Mucosa of rectum (tissue), 2 donors: ENCODE results near the gene LSAMP.

Experiments
- H3K27ac ChIP-seq, 2 donors: one replicate each; pipeline ENCODE4 v1.7.0; 2013; ENCODE audit warnings: inconsistent platforms in 2 of 2, low read depth in 2 of 2, low read length in 2 of 2
- H3K27me3 ChIP-seq, 2 donors: one replicate each; pipeline ENCODE4 v1.7.0; 2013; ENCODE audit warnings: low read length in 2 of 2; ENCODE audit not compliant: control insufficient read depth in 2 of 2, insufficient read depth in 2 of 2
- H3K36me3 ChIP-seq, 2 donors: one replicate each; pipeline ENCODE4 v1.7.0; 2013; ENCODE audit warnings: low read length in 2 of 2; ENCODE audit not compliant: control insufficient read depth in 2 of 2, insufficient read depth in 2 of 2
- H3K4me1 ChIP-seq, 2 donors: one replicate each; pipeline ENCODE4 v1.7.0; 2013; ENCODE audit warnings: low read length in 2 of 2, mild to moderate bottlenecking in 1 of 2; ENCODE audit not compliant: control insufficient read depth in 2 of 2, insufficient read depth in 2 of 2
- H3K4me3 ChIP-seq, 2 donors: one replicate each; pipeline ENCODE4 v1.7.0; 2013; ENCODE audit warnings: low read length in 2 of 2
- H3K9ac ChIP-seq, 2 donors: one replicate each; pipeline ENCODE4 v1.7.0; 2013; ENCODE audit warnings: low read length in 2 of 2, low read depth in 1 of 2, mild to moderate bottlenecking in 1 of 2
- H3K9me3 ChIP-seq, 2 donors: one replicate each; pipeline ENCODE4 v1.7.0; 2013; ENCODE audit warnings: low read length in 2 of 2; ENCODE audit not compliant: control insufficient read depth in 2 of 2
- donor health status: healthy.
- donor health status: Normal muscosa, but diverticular disease.

The LSAMP gene

GRCh38 chr3:115975353-115975752 is 469.9 kb downstream of the LSAMP start:
- no peak overlapping the region for H3K27ac ChIP-seq
- no peaks in the 10 kb centered on the region for H3K27me3 ChIP-seq
- H3K36me3 ChIP-seq, result no peaks in the 10 kb centered on the region
- H3K9me3 ChIP-seq, result no peaks in the 10 kb centered on the region
- H3K4me1 ChIP-seq, result no peaks in the 10 kb centered on the region
- H3K9ac ChIP-seq, result no peak overlapping the region
- no peak overlapping the region for H3K4me3 ChIP-seq

DNA sequence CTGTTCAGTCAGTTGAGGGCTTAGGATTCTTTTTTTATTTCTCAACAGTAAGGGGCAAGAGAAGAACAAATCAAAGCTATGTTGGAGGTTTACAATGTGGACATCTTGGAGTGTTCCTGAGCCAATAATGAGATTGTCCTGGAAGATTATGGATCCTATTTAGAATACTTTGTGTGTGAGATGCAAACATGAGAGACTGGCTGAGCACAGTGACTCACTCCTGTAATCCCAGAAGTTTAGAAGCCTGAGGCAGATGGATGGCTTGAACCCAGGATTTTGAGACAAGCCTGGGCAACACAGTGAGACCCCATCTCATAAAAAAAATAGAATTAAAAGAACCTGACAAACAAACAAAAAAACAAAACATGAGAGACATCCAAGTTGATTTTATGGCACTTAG is 470.3 kb downstream of the LSAMP start:
- Histone ChIP-seq H3K4me3 (no peak overlapping the region), H3K4me1 (no peaks in the 10 kb centered on the region), H3K27me3 (no peaks in the 10 kb centered on the region), H3K36me3 (no peaks in the 10 kb centered on the region), H3K9ac (no peak overlapping the region), H3K9me3 (no peaks in the 10 kb centered on the region), H3K27ac (no peak overlapping the region)

- no peaks in the 10 kb centered on the region for H3K9me3 ChIP-seq
- no peak overlapping the region for H3K27ac ChIP-seq
- no peaks in the 10 kb centered on the region for H3K27me3 ChIP-seq
- H3K4me3 ChIP-seq, result no peak overlapping the region
- no peaks in the 10 kb centered on the region for H3K4me1 ChIP-seq
- no peak overlapping the region for H3K9ac ChIP-seq
- H3K36me3 ChIP-seq, result no peaks in the 10 kb centered on the region
Measured at GRCh38 chr3:115968871-115969270, 476.4 kb downstream of the LSAMP start.

DNA sequence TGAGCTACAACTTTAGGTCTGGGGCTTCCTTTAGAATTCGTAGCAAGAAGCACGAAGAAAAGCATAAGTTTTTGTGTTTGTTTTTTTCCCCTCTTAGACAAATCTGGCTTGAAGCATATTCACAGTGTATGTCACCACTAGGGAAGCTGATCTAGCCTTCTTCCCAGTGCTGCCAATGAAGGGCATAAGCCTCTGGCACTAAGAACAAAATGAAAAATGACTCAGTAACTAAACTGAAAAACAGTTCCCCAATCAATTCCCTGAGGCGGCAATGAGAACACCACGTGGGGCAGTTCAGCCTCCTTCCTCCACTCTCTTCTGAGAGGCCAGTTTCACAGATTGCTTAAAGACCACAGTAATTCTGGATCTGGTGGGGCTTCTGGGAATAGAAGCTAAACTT is 483.9 kb downstream of the LSAMP start:
- Histone ChIP-seq H3K9me3 (no peaks in the 10 kb centered on the region), H3K4me3 (no peak overlapping the region), H3K9ac (no peak overlapping the region), H3K4me1 (no peaks in the 10 kb centered on the region), H3K27me3 (no peaks in the 10 kb centered on the region), H3K36me3 (no peaks in the 10 kb centered on the region), H3K27ac (no peak overlapping the region)

- Histone ChIP-seq H3K4me1 (no peaks in the 10 kb centered on the region), H3K27me3 (no peaks in the 10 kb centered on the region), H3K4me3 (no peak overlapping the region), H3K9me3 (no peaks in the 10 kb centered on the region), H3K27ac (no peak overlapping the region), H3K9ac (no peak overlapping the region), H3K36me3 (no peaks in the 10 kb centered on the region)
Measured at GRCh38 chr3:115960799-115961198, 484.5 kb downstream of the LSAMP start.

DNA sequence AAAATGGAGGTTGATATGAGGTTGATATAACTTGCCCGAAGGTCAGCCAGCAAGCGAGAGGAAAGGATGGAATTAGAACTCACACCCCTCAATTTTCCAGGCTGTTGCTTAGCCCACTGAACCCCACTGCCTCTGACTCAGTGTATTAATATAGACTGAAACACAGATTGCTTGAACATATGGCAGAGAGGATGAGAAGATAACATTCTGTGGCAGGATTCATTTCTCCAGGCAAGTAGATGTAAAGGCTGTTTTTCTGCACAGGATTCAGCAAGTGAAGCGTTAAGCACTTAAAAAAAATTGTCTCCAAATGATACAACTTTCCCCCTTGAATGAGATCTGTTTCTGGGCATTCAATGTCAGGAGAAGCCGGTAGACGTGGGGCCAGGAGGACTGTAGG is 486.8 kb downstream of the LSAMP start:
- no peak overlapping the region for H3K27ac ChIP-seq
- no peak overlapping the region for H3K9ac ChIP-seq
- no peaks in the 10 kb centered on the region for H3K36me3 ChIP-seq
- no peaks in the 10 kb centered on the region for H3K4me1 ChIP-seq
- no peaks in the 10 kb centered on the region for H3K9me3 ChIP-seq
- no peak overlapping the region for H3K4me3 ChIP-seq
- H3K27me3 ChIP-seq, result no peaks in the 10 kb centered on the region

DNA sequence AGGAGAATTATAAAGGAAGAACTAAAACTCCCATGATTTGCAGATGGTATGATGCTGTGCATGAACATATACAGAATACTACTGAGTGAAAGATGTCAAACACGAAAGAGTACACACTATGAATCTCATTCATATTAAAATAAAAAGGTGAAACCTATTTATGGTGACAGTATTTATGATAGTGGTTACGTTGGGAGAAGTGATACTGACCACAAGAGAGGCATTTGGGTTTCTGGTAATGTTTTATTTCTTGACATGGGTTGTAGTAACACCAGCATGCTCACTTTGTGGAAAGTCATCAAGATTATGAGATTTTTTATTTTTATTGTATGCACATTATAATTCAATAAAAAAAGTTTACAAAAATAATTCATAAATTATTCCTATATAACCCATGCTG is 498.0 kb downstream of the LSAMP start:
- H3K4me1 ChIP-seq, result no peaks in the 10 kb centered on the region
- H3K36me3 ChIP-seq, result no peaks in the 10 kb centered on the region
- H3K9me3 ChIP-seq, result no peaks in the 10 kb centered on the region
- no peaks in the 10 kb centered on the region for H3K27me3 ChIP-seq
- H3K27ac ChIP-seq, result no peak overlapping the region
- no peak overlapping the region for H3K4me3 ChIP-seq
- H3K9ac ChIP-seq, result no peak overlapping the region

DNA sequence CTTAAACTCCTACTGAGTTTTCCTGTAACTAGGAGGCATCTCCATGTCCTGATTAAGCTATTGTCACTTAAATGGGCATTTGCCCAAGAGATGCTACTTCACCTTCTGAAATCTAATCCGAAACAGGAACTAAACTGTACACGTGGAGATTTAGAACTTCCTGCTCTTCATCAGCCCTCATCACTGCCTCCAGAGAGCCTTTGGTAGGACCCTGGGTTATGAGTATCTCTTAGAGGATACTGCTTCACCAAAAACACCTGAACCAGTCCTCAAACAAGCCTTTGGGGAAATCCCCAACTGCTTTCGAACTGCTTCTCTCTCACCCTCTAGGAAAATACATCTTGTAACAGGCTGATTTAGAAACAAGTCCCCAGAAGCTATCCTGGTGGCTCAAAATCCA is 501.7 kb downstream of the LSAMP start:
- Histone ChIP-seq H3K36me3 (no peaks in the 10 kb centered on the region), H3K27me3 (no peaks in the 10 kb centered on the region), H3K4me1 (no peaks in the 10 kb centered on the region), H3K4me3 (no peak overlapping the region), H3K9ac (no peak overlapping the region), H3K27ac (no peak overlapping the region), H3K9me3 (no peaks in the 10 kb centered on the region)

DNA sequence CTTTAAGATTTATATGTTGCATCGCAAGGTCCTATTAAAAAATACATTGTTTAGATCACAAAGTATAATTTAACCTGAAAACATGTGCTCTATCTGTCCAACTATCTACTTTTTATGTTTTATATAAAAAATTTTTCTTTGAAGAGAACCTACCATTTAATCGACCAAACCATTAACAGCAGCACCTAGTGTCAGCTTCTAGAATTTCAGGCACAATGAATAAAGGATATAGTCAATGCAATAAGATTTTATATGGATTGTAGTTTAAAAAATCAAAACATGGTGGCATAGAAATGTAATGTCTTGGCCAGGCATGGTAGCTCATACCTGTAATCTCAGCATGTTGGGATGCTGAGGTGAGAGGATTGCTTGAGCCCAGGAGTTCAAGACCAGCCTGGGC is 508.2 kb downstream of the LSAMP start:
- no peaks in the 10 kb centered on the region for H3K27me3 ChIP-seq
- no peak overlapping the region for H3K4me3 ChIP-seq
- H3K36me3 ChIP-seq, result no peaks in the 10 kb centered on the region
- H3K9me3 ChIP-seq, result no peaks in the 10 kb centered on the region
- no peak overlapping the region for H3K27ac ChIP-seq
- no peaks in the 10 kb centered on the region for H3K4me1 ChIP-seq
- no peak overlapping the region for H3K9ac ChIP-seq

- Histone ChIP-seq H3K9ac (no peak overlapping the region), H3K36me3 (no peaks in the 10 kb centered on the region), H3K27me3 (no peaks in the 10 kb centered on the region), H3K4me1 (no peaks in the 10 kb centered on the region), H3K27ac (no peak overlapping the region), H3K4me3 (no peak overlapping the region), H3K9me3 (no peaks in the 10 kb centered on the region)
Measured at GRCh38 chr3:115932807-115933206, 512.5 kb downstream of the LSAMP start.

- no peaks in the 10 kb centered on the region for H3K9me3 ChIP-seq
- H3K4me3 ChIP-seq, result no peak overlapping the region
- no peaks in the 10 kb centered on the region for H3K36me3 ChIP-seq
- H3K27me3 ChIP-seq, result no peaks in the 10 kb centered on the region
- H3K4me1 ChIP-seq, result no peaks in the 10 kb centered on the region
- no peak overlapping the region for H3K27ac ChIP-seq
- H3K9ac ChIP-seq, result no peak overlapping the region
Measured at GRCh38 chr3:115931581-115931980, 513.7 kb downstream of the LSAMP start.
